A549 (cell line): ENCODE results near the gene SLC4A7. TPM values are rescaled to one million over a fixed set of nuclear protein-coding genes. Genes with fewer than 3 reads are reported as not detected.

Source experiments
- ATAC-seq, 2 experiments: fragments of 200-7000 bp in 1 of 2; fragments of >200 bp in 1 of 2; cut with Nextera tagmentation in 1 of 2; cut with Tn5 transposase in 1 of 2; 3 replicates each; pipeline versions ENCODE4 v1.8.0 to v1.9.1; 2018 to 2020; ENCODE audit warnings: mild to moderate bottlenecking in 1 of 2, moderate library complexity in 1 of 2
- CTCF ChIA-PET: fragments of 300-600 bp; sonication (Branson Sonifier 250); formaldehyde crosslinking; extraction: SDS; loops from one replicate; lab custom pipeline; 2021; ENCODE audit warnings: antibody characterized with exemption, inconsistent platforms; lab: Yijun Ruan, JAX
- POLR2A ChIA-PET: fragments of 350-600 bp; formaldehyde crosslinking; extraction: SDS; loops from one replicate; lab custom pipeline; 2021; ENCODE audit warnings: antibody characterized with exemption, inconsistent platforms; lab: Yijun Ruan, JAX
- DNase-seq, 2 experiments: peaks; one replicate each; pipeline versions ENCODE4 v3.0.0 to v3.0.0-alpha.2; 2011 to 2016; ENCODE audit warnings: low read depth in 1 of 2, low spot score in 1 of 2
- FAIRE-seq: peaks from 2 replicates; lab custom pipeline; 2011; peaks lifted over from hg19 to GRCh38; lab: Jason Lieb, UNC
- H3K27ac ChIP-seq, 2 experiments: fragments of >200 bp; sonication (Bioruptor Twin); formaldehyde crosslinking; 3 replicates each; pipeline ENCODE4 v1.5.1; 2016 to 2017
- H3K4me1 ChIP-seq: fragments of >200 bp; sonication (Bioruptor Twin); formaldehyde crosslinking; 3 replicates; pipeline ENCODE4 v1.6.1; 2016
- H3K4me2 ChIP-seq: fragments of >200 bp; sonication (Bioruptor Twin); formaldehyde crosslinking; 3 replicates; pipeline ENCODE4 v1.6.1; 2016
- H3K4me3 ChIP-seq: fragments of >200 bp; sonication (Bioruptor Twin); formaldehyde crosslinking; 3 replicates; pipeline ENCODE4 v1.5.1; 2016
- H3K9me3 ChIP-seq: fragments of >200 bp; sonication (Bioruptor Twin); formaldehyde crosslinking; 3 replicates; pipeline ENCODE4 v1.6.1; 2016
- ATOH8 ChIP-seq: fragments of 250-450 bp; sonication (Bioruptor Pico); IDR thresholded peaks from 2 replicates; pipeline ENCODE4 v1.5.0; 2020; ENCODE audit warnings: low read depth, mild to moderate bottlenecking, moderate library complexity
- CBX2 ChIP-seq: fragments of 200-600 bp; sonication (generic); IDR thresholded peaks from 2 replicates; pipeline ENCODE4 v1.6.1; 2016; ENCODE audit warnings: low read depth, mild to moderate bottlenecking, borderline replicate concordance
- CBX8 ChIP-seq: fragments of 200-600 bp; sonication (generic); IDR thresholded peaks from 2 replicates; pipeline ENCODE4 v1.6.1; 2016
- E2F6 ChIP-seq: IDR thresholded peaks from 2 replicates; pipeline ENCODE4 v1.6.1; 2012; ENCODE audit warnings: low read depth, borderline replicate concordance
- EP300 ChIP-seq, 2 experiments: fragments of >200 bp; sonication (Bioruptor Twin); formaldehyde crosslinking; IDR thresholded peaks; 2 replicates in 1 of 2; 3 replicates in 1 of 2; pipeline ENCODE4 v1.6.1; 2016 to 2017
- ESRRA ChIP-seq: fragments of 150-350 bp; IDR thresholded peaks from 2 replicates; pipeline ENCODE4 v1.6.1; 2014; ENCODE audit warnings: mild to moderate bottlenecking, low read length, borderline replicate concordance
- FOXS1 ChIP-seq: fragments of 250-450 bp; sonication (Bioruptor Pico); IDR thresholded peaks from 2 replicates; pipeline ENCODE4 v1.5.0; 2020; ENCODE audit warnings: mild to moderate bottlenecking, moderate library complexity
- HEYL ChIP-seq: fragments of 250-450 bp; sonication (Bioruptor Pico); IDR thresholded peaks from 2 replicates; pipeline ENCODE4 v1.8.0; 2021; ENCODE audit warnings: mild to moderate bottlenecking, moderate library complexity
- JUN ChIP-seq, 2 experiments: fragments of >200 bp; sonication (Bioruptor Twin); formaldehyde crosslinking; IDR thresholded peaks; 2 replicates in 1 of 2; 3 replicates in 1 of 2; pipeline ENCODE4 v1.6.1; 2016 to 2017
- KDM1A ChIP-seq: fragments of 200-600 bp; sonication (generic); IDR thresholded peaks from 2 replicates; pipeline ENCODE4 v1.6.1; 2016; ENCODE audit warnings: low read depth, mild to moderate bottlenecking
- MAFK ChIP-seq: fragments of 450-650 bp; IDR thresholded peaks from 2 replicates; pipeline ENCODE4 v1.6.1; 2014; ENCODE audit not compliant: partially characterized antibody
- NR3C1 ChIP-seq: fragments of >200 bp; sonication (Bioruptor Twin); formaldehyde crosslinking; IDR thresholded peaks from 3 replicates; pipeline ENCODE4 v1.6.1; 2017
- PBX3 ChIP-seq: IDR thresholded peaks from 2 replicates; pipeline ENCODE4 v1.6.1; 2012
- PHF8 ChIP-seq: fragments of 200-600 bp; sonication (generic); IDR thresholded peaks from 2 replicates; pipeline ENCODE4 v1.6.1; 2016; ENCODE audit warnings: low read depth, mild to moderate bottlenecking, antibody characterized with exemption, moderate library complexity, borderline replicate concordance
- POLR2AphosphoS2 ChIP-seq: conservative IDR thresholded peaks from 2 replicates; pipeline ENCODE4 v1.6.1; 2012; ENCODE audit warnings: low read length, improper control_type of control experiment, inconsistent platforms
- RARB ChIP-seq: fragments of 250-450 bp; sonication (Bioruptor Pico); IDR thresholded peaks from 2 replicates; pipeline ENCODE4 v1.8.0; 2021; ENCODE audit warnings: mild to moderate bottlenecking, moderate library complexity
- RCOR1 ChIP-seq: fragments of 150-350 bp; IDR thresholded peaks from 2 replicates; pipeline ENCODE4 v1.6.1; 2014; ENCODE audit warnings: antibody characterized with exemption, low read length, low read depth
- RNF2 ChIP-seq: fragments of 200-600 bp; sonication (generic); IDR thresholded peaks from 2 replicates; pipeline ENCODE4 v1.6.1; 2016; ENCODE audit warnings: low read depth, mild to moderate bottlenecking, antibody characterized with exemption, moderate library complexity, borderline replicate concordance
- SREBF2 ChIP-seq: fragments of 450-650 bp; IDR thresholded peaks from 2 replicates; pipeline ENCODE4 v1.6.1; 2014; ENCODE audit warnings: mild to moderate bottlenecking, moderate library complexity
- TP53 ChIP-seq: fragments of 250-450 bp; sonication (Bioruptor Pico); IDR thresholded peaks from 2 replicates; pipeline ENCODE4 v1.5.0; 2021; ENCODE audit warnings: mild to moderate bottlenecking, moderate library complexity
- ZC3H11A ChIP-seq: fragments of 450-650 bp; IDR thresholded peaks from 2 replicates; pipeline ENCODE4 v1.6.1; 2014; ENCODE audit warnings: antibody characterized with exemption, mild to moderate bottlenecking
- WGBS: methylation state at CpG from one replicate; pipeline ENCODE4 v1.1.6; 2017; ENCODE audit errors: missing lambda C conversion rate; 5-methylcytosine and 5-hydroxymethylcytosine counted together
- polyA plus RNA-seq, 4 experiments: library from polyadenylated mRNA; depleted of rRNA in 3 of 4; stranded (reverse); fragments of >200 nt; fragmentation: RNase III in 1 of 4; extraction: RNeasy Plus Mini Kit Qiagen cat#74134 plus additional on column Dnase treatment in 1 of 4; gene quantifications; 2 replicates in 3 of 4; 3 replicates in 1 of 4; pipeline ENCODE4 v1.2.3, GENCODE V29; 2011 to 2017
- TF ChIP-seq, protein P1 (sequence below): fragments of 450-650 bp; IDR thresholded peaks from 2 replicates; pipeline ENCODE4 v1.6.1; 2014; ENCODE audit warnings: antibody characterized with exemption

Gene SLC4A7
- polyA plus RNA-seq, 2 of the 4 experiments (the other 2 are of a cell fraction), result 35.1 to 70.2 TPM

- H3K4me1 ChIP-seq, result peaks cover 42% of the 10 kb centered on the region; the same call in 2 of the 3 replicates
- DNase-seq (no peak), ATAC-seq (peak in 1 of 2 experiments; percentile 61; a peak in 3 of 6 replicates)
- POLR2A ChIA-PET, result no interaction called here
- H3K4me2 ChIP-seq, result 0 out of 3 replicates have a peak overlapping the region, but pooled peaks have one; percentile 2
- CTCF ChIA-PET, result interaction anchor here (0.7 to 1.3 kb wide), 3 partner anchors 11 to 322 kb away, joined by 3 to 5 read pairs (median 3); no protein-coding TSS in a partner anchor
- H3K4me3 ChIP-seq, result no peak overlapping the region
- no peak for TF ChIP-seq CBX2
- no peak for TF ChIP-seq TP53 (CRISPR knock-in tag)
- TF ChIP-seq RCOR1, result no peak
- TF ChIP-seq SREBF2, result no peak
- no peak for TF ChIP-seq ESRRA
- no peak for TF ChIP-seq RNF2
- no peak for TF ChIP-seq CBX8
- no peak for TF ChIP-seq PHF8
- no peak for TF ChIP-seq HEYL (CRISPR knock-in tag)
- TF ChIP-seq KDM1A, result no peak
- TF ChIP-seq NR3C1, result no peak
- no peak for TF ChIP-seq MAFK
- no peak for TF ChIP-seq PBX3
- TF ChIP-seq EP300 (IDR thresholded peaks at IDR 0.05), result no peak
- TF ChIP-seq ATOH8 (CRISPR knock-in tag), result no peak
- TF ChIP-seq E2F6, result no peak
- TF ChIP-seq FOXS1 (CRISPR knock-in tag), result no peak
- no peak for TF ChIP-seq POLR2AphosphoS2
- TF ChIP-seq, protein P1, sequence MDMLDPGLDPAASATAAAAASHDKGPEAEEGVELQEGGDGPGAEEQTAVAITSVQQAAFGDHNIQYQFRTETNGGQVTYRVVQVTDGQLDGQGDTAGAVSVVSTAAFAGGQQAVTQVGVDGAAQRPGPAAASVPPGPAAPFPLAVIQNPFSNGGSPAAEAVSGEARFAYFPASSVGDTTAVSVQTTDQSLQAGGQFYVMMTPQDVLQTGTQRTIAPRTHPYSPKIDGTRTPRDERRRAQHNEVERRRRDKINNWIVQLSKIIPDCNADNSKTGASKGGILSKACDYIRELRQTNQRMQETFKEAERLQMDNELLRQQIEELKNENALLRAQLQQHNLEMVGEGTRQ, result no peak
- TF ChIP-seq, all 56 proteins: peak for 0
- 60% methylated on average over 2 of the region's 2 CpGs for WGBS
- H3K9me3 ChIP-seq, result no peaks in the 10 kb centered on the region
- no peak for FAIRE-seq
- H3K27ac ChIP-seq, result no peak overlapping the region
Observed at GRCh38 chr3:27456554-27456953, 27.6 kb downstream of the SLC4A7 start.

DNA sequence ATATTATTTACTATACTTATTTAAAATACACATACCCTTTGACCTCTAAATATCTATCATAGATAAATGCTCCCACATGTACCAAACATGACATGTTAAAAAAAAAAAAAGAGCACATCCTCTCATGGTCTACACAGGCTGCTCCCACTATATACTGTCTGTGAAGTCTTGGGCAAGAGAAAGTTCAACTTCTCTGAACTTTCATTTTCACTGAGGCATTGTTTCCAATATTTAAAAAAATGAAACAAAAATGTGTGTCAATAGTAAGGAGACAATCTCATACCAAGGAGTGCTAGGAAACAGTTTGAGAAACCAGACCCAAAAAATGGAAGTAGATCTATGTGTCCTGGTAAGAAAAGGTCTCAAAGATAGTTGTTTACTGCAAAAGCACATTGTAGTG, 29.3 kb downstream of the SLC4A7 start:
- Histone ChIP-seq H3K4me2 (0 out of 3 replicates have a peak overlapping the region, but pooled peaks have one; percentile 19), H3K9me3 (no peaks in the 10 kb centered on the region), H3K4me3 (no peak overlapping the region), H3K4me1 (peaks cover 59% of the 10 kb centered on the region), H3K27ac (no peak overlapping the region)
- FAIRE-seq, result no peak
- TF ChIP-seq RARB (CRISPR knock-in tag) (no peak), ZC3H11A (no peak), KDM1A (no peak), NR3C1 (no peak), ESRRA (no peak), JUN (IDR thresholded peaks at IDR 0.05) (no peak), RNF2 (no peak)
- TF ChIP-seq, protein P1, result no peak
- no peak for DNase-seq
- POLR2A ChIA-PET, result no interaction called here
- peak in 1 of 2 experiments; percentile 27; a peak in 1 of 6 replicates for ATAC-seq
- CTCF ChIA-PET, result interaction anchor here (0.6 to 1.0 kb wide), 2 partner anchors 12 to 226 kb away, joined by 3 read pairs; no protein-coding TSS in a partner anchor
